ENCODE data around the gene CSMD2. TPM values are rescaled to one million over a fixed set of nuclear protein-coding genes. Genes with fewer than 3 reads are reported as not detected.

The CSMD2 gene
- total RNA-seq, 1 experiment from 2014 or later = not detected

DNA sequence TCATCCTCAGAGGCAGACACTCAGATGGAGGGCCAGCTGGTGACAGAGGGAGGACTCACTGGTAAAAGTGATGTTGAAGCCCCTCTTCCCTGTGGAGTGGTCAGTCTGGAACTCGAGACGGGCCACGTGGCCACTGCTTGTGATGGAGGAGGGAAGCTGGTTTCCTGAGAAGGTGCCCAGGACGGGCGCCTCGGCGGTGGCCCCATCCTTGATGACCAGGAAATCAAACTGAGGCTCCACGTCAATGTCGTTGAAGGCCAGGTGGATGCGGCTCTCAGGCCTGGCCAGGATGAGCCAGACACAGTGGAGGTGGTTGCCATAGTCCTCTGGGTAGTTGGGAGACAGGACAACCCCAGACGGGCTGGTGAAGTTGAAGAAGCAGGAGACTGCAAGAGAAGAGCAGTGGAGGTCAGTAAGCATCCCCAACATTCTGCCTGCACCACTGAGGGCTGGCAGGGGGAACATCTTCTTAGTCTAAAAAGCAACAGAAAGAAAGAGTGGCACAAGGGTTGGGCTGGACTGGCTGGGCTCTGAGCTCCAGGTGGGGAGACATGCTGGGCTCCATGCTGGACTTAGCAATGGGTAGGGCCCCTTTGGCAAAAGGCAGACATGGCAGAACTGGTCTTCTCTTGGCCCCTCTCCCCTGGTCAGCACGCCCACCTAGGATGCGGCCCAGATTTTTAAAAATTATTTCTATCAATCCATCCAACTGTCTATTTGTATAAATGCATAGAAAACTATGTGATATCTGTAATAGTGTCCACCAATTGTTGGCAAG lies 421.6 kb downstream of the CSMD2 start:
- Histone ChIP-seq H2AFZ (no peak overlapping the region), H3F3A (ENCODE audit: insufficient read depth, low read depth) (no peaks in the 10 kb centered on the region), H3K27ac (no peak overlapping the region), H4K20me1 (ENCODE audit: insufficient read depth) (no peaks in the 10 kb centered on the region), H3K4me2 (no peak overlapping the region), H3K9me3 (ENCODE audit: insufficient read depth, low read depth) (no peaks in the 10 kb centered on the region), H3K36me3 (ENCODE audit: low read depth) (no peaks in the 10 kb centered on the region), H3K4me3 (no peak overlapping the region), H3K79me2 (ENCODE audit: low read depth) (no peaks in the 10 kb centered on the region), H3K4me1 (replicated peaks; ENCODE audit: insufficient read depth) (no peaks in the 10 kb centered on the region), H3K9me2 (ENCODE audit: insufficient read depth) (no peaks in the 10 kb centered on the region), H3K27me3 (ENCODE audit: insufficient read depth, low read depth) (peaks cover 32% of the 10 kb centered on the region)
- ChIA-PET POLR2A (ENCODE audit: unreplicated experiment) (no interaction called here), CTCF (no interaction called here)
- TF ChIP-seq EZH2 (IDR thresholded peaks at IDR 0.05; ENCODE audit: low read depth) = no peak
- TF ChIP-seq, protein P1, sequence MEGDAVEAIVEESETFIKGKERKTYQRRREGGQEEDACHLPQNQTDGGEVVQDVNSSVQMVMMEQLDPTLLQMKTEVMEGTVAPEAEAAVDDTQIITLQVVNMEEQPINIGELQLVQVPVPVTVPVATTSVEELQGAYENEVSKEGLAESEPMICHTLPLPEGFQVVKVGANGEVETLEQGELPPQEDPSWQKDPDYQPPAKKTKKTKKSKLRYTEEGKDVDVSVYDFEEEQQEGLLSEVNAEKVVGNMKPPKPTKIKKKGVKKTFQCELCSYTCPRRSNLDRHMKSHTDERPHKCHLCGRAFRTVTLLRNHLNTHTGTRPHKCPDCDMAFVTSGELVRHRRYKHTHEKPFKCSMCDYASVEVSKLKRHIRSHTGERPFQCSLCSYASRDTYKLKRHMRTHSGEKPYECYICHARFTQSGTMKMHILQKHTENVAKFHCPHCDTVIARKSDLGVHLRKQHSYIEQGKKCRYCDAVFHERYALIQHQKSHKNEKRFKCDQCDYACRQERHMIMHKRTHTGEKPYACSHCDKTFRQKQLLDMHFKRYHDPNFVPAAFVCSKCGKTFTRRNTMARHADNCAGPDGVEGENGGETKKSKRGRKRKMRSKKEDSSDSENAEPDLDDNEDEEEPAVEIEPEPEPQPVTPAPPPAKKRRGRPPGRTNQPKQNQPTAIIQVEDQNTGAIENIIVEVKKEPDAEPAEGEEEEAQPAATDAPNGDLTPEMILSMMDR (conservative IDR thresholded peaks at IDR 0.05) = no peak
- DNase-seq = no peak
- BruUV-seq (replicated peaks) = no TSS peak
- intact Hi-C loops (cut with micrococcal nuclease; ENCODE audit: unreplicated experiment) = no loop called here

DNA sequence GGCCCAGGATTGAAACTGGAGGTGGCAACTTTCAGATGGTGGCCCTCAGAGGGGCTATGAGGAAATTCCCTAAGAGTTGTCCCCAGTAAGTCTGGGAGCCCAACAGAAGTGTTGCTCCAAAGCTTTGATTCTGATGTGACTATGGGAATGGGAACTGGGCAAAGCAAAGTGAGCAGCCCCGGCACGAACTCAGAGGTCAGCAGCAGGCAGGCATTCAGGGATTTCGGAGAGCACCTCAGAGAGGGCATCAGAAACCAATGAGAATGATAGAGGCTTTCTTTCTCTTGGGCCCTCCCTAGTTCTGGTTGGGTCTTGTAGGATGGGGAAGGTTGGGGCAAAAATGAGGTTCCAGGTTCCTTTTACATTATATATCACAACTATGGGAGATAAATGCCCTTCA lies 422.4 kb downstream of the CSMD2 start:
- Histone ChIP-seq H3K4me3 (no peak overlapping the region), H3K27me3 (ENCODE audit: insufficient read depth, low read depth) (peaks cover 39% of the 10 kb centered on the region), H4K20me1 (ENCODE audit: insufficient read depth) (no peaks in the 10 kb centered on the region), H3F3A (ENCODE audit: insufficient read depth, low read depth) (no peaks in the 10 kb centered on the region), H3K36me3 (ENCODE audit: low read depth) (no peaks in the 10 kb centered on the region), H3K27ac (no peak overlapping the region), H3K9me2 (ENCODE audit: insufficient read depth) (no peaks in the 10 kb centered on the region), H3K4me2 (no peak overlapping the region), H3K79me2 (ENCODE audit: low read depth) (no peaks in the 10 kb centered on the region), H3K4me1 (replicated peaks; ENCODE audit: insufficient read depth) (no peaks in the 10 kb centered on the region), H2AFZ (no peak overlapping the region), H3K9me3 (ENCODE audit: insufficient read depth, low read depth) (no peaks in the 10 kb centered on the region)
- POLR2A ChIA-PET (ENCODE audit: unreplicated experiment) = no interaction called here
- CTCF ChIA-PET = no interaction called here
- no peak for DNase-seq
- BruUV-seq (replicated peaks) = no TSS peak
- intact Hi-C loops (cut with micrococcal nuclease; ENCODE audit: unreplicated experiment) = no loop called here
- TF ChIP-seq EZH2 (IDR thresholded peaks at IDR 0.05; ENCODE audit: low read depth) = no peak
- TF ChIP-seq, protein P1 (conservative IDR thresholded peaks at IDR 0.05) = no peak

DNA sequence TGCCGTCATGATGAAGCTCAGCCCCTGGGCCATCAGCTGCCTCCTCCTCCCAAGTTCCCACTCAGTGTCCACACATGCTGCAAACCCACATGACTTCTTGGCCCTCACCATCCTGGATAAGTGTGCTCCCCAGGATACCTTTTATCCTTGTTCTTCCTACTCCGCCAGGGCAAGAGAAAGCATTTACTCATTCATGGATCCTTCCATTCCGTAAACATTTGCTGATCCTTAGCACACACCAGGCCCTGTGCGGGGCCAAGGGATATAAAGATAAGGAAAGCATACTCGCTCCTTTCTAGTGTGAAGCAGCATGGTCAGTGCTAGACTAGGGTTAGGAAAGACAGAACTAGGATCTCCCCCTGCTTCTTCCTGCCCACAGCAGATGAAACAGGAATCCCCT lies 423.3 kb downstream of the CSMD2 start:
- BruUV-seq (replicated peaks) = no TSS peak
- CTCF ChIA-PET = no interaction called here
- Histone ChIP-seq H3K4me3 (no peak overlapping the region), H3K27me3 (ENCODE audit: insufficient read depth, low read depth) (peaks cover 44% of the 10 kb centered on the region), H3F3A (ENCODE audit: insufficient read depth, low read depth) (no peaks in the 10 kb centered on the region), H4K20me1 (ENCODE audit: insufficient read depth) (no peaks in the 10 kb centered on the region), H3K4me2 (no peak overlapping the region), H3K79me2 (ENCODE audit: low read depth) (no peaks in the 10 kb centered on the region), H3K27ac (no peak overlapping the region), H3K36me3 (ENCODE audit: low read depth) (no peaks in the 10 kb centered on the region), H3K4me1 (replicated peaks; ENCODE audit: insufficient read depth) (no peaks in the 10 kb centered on the region), H3K9me2 (ENCODE audit: insufficient read depth) (no peaks in the 10 kb centered on the region), H2AFZ (no peak overlapping the region), H3K9me3 (ENCODE audit: insufficient read depth, low read depth) (no peaks in the 10 kb centered on the region)
- intact Hi-C loops (cut with micrococcal nuclease; ENCODE audit: unreplicated experiment) = no loop called here
- TF ChIP-seq EZH2 (IDR thresholded peaks at IDR 0.05; ENCODE audit: low read depth) = no peak
- TF ChIP-seq, protein P1 (conservative IDR thresholded peaks at IDR 0.05) = no peak
- DNase-seq = no peak
- POLR2A ChIA-PET (ENCODE audit: unreplicated experiment) = no interaction called here

All from PC-9 (cell line).